Measurements from ENCODE around the gene OR10A6.

GRCh38 chr11:7931168-7931567, at the start of gene OR10A6:
- TF ChIP-seq POLR2A (IDR thresholded peaks at IDR 0.05) (no peak), CTCF (IDR thresholded peaks at IDR 0.05) (no peak)

Data from Peyer's patch (tissue), 4 donors.